ENCODE measurements around the gene MAP3K3. TPM values are rescaled to one million over a fixed set of nuclear protein-coding genes. Genes with fewer than 3 reads are reported as not detected.

MAP3K3 gene
- total RNA-seq, 2 donors from 2014 or later, result 21.0 to 33.3 TPM

GRCh38 chr17:63652106-63652505 lies 29.9 kb downstream of the MAP3K3 start:
- H3K36me3 ChIP-seq (replicated peaks in 1 of 2; ENCODE audit: insufficient read depth in 1 of 2, low read depth in 2 of 2), result peaks cover 0 to 2% of the 10 kb centered on the region in 2 donors
- ATAC-seq (no peak), DNase-seq (no peak)
- H3K27ac ChIP-seq, result no peak overlapping the region
- no peak for TF ChIP-seq CTCF (IDR thresholded peaks at IDR 0.05)
- no peak for TF ChIP-seq POLR2A (IDR thresholded peaks at IDR 0.05)
- H3K27me3 ChIP-seq, result no peaks in the 10 kb centered on the region
- peaks cover 10% of the 10 kb centered on the region for H3K4me1 ChIP-seq
- whole genome bisulfite sequencing, 2 donors, result 47 to 61% methylated on average over 3 of the region's 3 CpGs
- intact Hi-C loops (cut with DNase I), result no loop called here
- no peaks in the 10 kb centered on the region for H3K9me3 ChIP-seq
- H3K4me3 ChIP-seq, result no peak overlapping the region

- no peaks in the 10 kb centered on the region for H3K9me3 ChIP-seq
- 3 to 18% methylated on average over 2 of the region's 2 CpGs for WGBS, 2 donors
- H3K4me3 ChIP-seq, result no peak overlapping the region
- H3K4me1 ChIP-seq, result peaks cover 10% of the 10 kb centered on the region
- H3K36me3 ChIP-seq (replicated peaks in 1 of 2; ENCODE audit: insufficient read depth in 1 of 2, low read depth in 2 of 2), result peaks cover 0 to 2% of the 10 kb centered on the region in 2 donors
- TF ChIP-seq CTCF (IDR thresholded peaks at IDR 0.05), result no peak
- TF ChIP-seq POLR2A (IDR thresholded peaks at IDR 0.05), result no peak
- H3K27me3 ChIP-seq, result no peaks in the 10 kb centered on the region
- ATAC-seq (peak; percentile 48), DNase-seq (peak in 3 of 4 donors; percentile 19 to 37 (median 31))
- intact Hi-C loops (cut with DNase I), result no loop called here
- H3K27ac ChIP-seq, result peak overlapping the region in 1 of 4 donors; percentile 41
These were observed 30.8 kb downstream of the MAP3K3 start for GRCh38 chr17:63653050-63653449.

- Histone ChIP-seq H3K27ac (no peak overlapping the region), H3K36me3 (replicated peaks in 1 of 2; ENCODE audit: insufficient read depth in 1 of 2, low read depth in 2 of 2) (peaks cover 0 to 6% of the 10 kb centered on the region in 2 donors), H3K27me3 (no peaks in the 10 kb centered on the region), H3K9me3 (no peaks in the 10 kb centered on the region), H3K4me1 (peaks cover 6% of the 10 kb centered on the region), H3K4me3 (no peak overlapping the region)
- TF ChIP-seq POLR2A (IDR thresholded peaks at IDR 0.05), result no peak
- no peak for TF ChIP-seq CTCF (IDR thresholded peaks at IDR 0.05)
- intact Hi-C loops (cut with DNase I), result no loop called here
- DNase-seq, result no peak
- no peak for ATAC-seq
- 89 to 98% methylated on average over 3 of the region's 3 CpGs for WGBS, 2 donors
These were observed 35.6 kb downstream of the MAP3K3 start for GRCh38 chr17:63657786-63658185.

GRCh38 chr17:63658366-63658765 lies 36.1 kb downstream of the MAP3K3 start:
- H3K4me3 ChIP-seq, result no peak overlapping the region
- TF ChIP-seq POLR2A (IDR thresholded peaks at IDR 0.05), result no peak
- TF ChIP-seq CTCF (IDR thresholded peaks at IDR 0.05), result no peak
- intact Hi-C loops (cut with DNase I), result no loop called here
- H3K4me1 ChIP-seq, result peaks cover under 1% of the 10 kb centered on the region
- H3K27ac ChIP-seq, result no peak overlapping the region
- ATAC-seq, result no peak
- H3K27me3 ChIP-seq, result no peaks in the 10 kb centered on the region
- H3K9me3 ChIP-seq, result no peaks in the 10 kb centered on the region
- WGBS, 2 donors, result 52 to 100% methylated on average over 1 of the region's 1 CpG
- H3K36me3 ChIP-seq (replicated peaks in 1 of 2; ENCODE audit: insufficient read depth in 1 of 2, low read depth in 2 of 2), result peaks cover 0 to 4% of the 10 kb centered on the region in 2 donors
- no peak for DNase-seq

GRCh38 chr17:63659850-63660249 lies 37.6 kb downstream of the MAP3K3 start:
- Histone ChIP-seq H3K4me3 (no peak overlapping the region), H3K9me3 (no peaks in the 10 kb centered on the region), H3K27ac (no peak overlapping the region), H3K4me1 (no peaks in the 10 kb centered on the region), H3K36me3 (replicated peaks in 1 of 2; ENCODE audit: insufficient read depth in 1 of 2, low read depth in 2 of 2) (peaks cover 0 to 4% of the 10 kb centered on the region in 2 donors), H3K27me3 (no peaks in the 10 kb centered on the region)
- intact Hi-C loops (cut with DNase I), result no loop called here
- TF ChIP-seq POLR2A (IDR thresholded peaks at IDR 0.05) (no peak), CTCF (IDR thresholded peaks at IDR 0.05) (no peak)
- ATAC-seq (no peak), DNase-seq (no peak)
- 78 to 85% methylated on average over 3 of the region's 3 CpGs for WGBS, 2 donors

All from body of pancreas (tissue), 4 donors.